ENCODE results near the gene CNTLN. TPM values are rescaled to one million over a fixed set of nuclear protein-coding genes. Genes with fewer than 3 reads are reported as not detected.
A peak's percentile ranks its signal among the peaks of the same experiment; 100 is the strongest.
"Not testable (repeated sequence)": the region's sequence is repeated elsewhere in the genome, so short reads cannot be mapped to it uniquely, and the experiment has no call there.

CNTLN gene
- total RNA-seq, 1 donor from 2014 or later: 14.1 TPM

DNA sequence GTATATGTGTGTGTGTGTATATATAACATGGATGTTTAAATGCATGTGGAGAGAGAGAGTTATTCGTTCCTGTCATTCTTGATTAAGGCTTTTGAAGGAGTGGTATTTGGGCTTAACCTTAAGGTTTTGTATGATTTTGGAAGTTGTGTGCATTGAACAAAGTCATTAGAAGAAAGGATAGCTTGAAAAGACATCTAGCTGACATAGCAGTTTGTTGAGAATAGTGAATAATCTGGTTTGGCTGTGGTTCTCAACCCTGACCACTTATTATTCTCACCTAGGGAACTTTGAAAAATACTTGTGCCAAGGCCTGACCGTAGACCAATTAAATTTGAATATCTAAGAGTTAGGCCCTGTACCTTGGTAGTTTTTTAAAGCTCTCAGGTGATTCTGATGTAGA lies 303.0 kb downstream of the CNTLN start:
- H3K9me3 Mint-ChIP-seq: peaks cover 4% of the 10 kb centered on the region
- no peak overlapping the region for H3K4me3 Mint-ChIP-seq
- no peaks in the 10 kb centered on the region for H3K27me3 Mint-ChIP-seq
- no peak for DNase-seq (ENCODE audit: extremely low spot score, unreplicated experiment)
- H3K4me1 Mint-ChIP-seq (ENCODE audit: unreplicated experiment): no peaks in the 10 kb centered on the region
- TF ChIP-seq, protein P1, sequence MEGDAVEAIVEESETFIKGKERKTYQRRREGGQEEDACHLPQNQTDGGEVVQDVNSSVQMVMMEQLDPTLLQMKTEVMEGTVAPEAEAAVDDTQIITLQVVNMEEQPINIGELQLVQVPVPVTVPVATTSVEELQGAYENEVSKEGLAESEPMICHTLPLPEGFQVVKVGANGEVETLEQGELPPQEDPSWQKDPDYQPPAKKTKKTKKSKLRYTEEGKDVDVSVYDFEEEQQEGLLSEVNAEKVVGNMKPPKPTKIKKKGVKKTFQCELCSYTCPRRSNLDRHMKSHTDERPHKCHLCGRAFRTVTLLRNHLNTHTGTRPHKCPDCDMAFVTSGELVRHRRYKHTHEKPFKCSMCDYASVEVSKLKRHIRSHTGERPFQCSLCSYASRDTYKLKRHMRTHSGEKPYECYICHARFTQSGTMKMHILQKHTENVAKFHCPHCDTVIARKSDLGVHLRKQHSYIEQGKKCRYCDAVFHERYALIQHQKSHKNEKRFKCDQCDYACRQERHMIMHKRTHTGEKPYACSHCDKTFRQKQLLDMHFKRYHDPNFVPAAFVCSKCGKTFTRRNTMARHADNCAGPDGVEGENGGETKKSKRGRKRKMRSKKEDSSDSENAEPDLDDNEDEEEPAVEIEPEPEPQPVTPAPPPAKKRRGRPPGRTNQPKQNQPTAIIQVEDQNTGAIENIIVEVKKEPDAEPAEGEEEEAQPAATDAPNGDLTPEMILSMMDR (conservative IDR thresholded peaks at IDR 0.05): no peak
- peaks cover 3% of the 10 kb centered on the region for H3K36me3 Mint-ChIP-seq
- no peak overlapping the region for H3K27ac Mint-ChIP-seq

DNA sequence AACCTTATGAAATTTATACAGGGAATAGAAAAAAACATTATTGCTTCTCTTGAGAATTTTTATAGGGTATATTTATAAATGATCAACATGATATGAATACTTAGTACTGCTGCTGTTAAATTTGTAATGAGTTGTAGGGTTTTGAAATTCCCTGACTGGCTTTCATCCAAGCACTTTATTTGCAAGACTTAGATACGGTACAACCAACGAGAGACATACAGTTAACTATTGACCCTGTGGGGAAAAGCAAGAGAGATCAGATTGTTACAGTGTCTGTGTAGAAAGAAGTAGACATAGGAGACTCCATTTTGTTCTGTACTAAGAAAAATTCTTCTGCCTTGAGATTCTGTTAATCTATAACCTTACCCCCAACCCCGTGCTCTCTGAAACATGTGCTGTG lies 310.3 kb downstream of the CNTLN start:
- not testable (repeated sequence) for H3K36me3 Mint-ChIP-seq; DNase-seq (ENCODE audit: extremely low spot score, unreplicated experiment); H3K27ac Mint-ChIP-seq; H3K4me3 Mint-ChIP-seq; H3K27me3 Mint-ChIP-seq; H3K4me1 Mint-ChIP-seq (ENCODE audit: unreplicated experiment); H3K9me3 Mint-ChIP-seq

DNA sequence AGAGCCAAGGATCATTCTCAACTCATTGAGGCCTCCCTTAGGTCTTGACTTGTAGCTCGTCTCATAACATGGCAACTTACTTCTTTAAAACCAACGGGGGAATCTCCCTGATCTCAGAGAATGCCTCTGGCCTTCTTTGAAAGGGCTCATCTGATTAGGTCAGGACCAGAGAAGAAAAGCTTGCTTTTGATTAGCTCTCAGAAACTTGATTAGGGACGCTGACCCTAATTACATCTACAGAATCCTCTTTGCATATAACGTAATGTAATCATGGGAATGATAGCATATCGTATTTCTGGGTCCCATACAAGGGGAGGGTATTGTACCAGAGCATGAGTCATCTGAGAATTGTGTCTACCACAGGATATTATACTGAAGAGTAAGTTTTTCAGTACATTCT lies 318.9 kb downstream of the CNTLN start:
- Mint-ChIP-seq H3K36me3 (no peaks in the 10 kb centered on the region), H3K27ac (no peak overlapping the region), H3K27me3 (no peaks in the 10 kb centered on the region), H3K4me1 (ENCODE audit: unreplicated experiment) (peaks cover 7% of the 10 kb centered on the region), H3K4me3 (no peak overlapping the region), H3K9me3 (no peaks in the 10 kb centered on the region)
- no peak for DNase-seq (ENCODE audit: extremely low spot score, unreplicated experiment)
- TF ChIP-seq, protein P1 (conservative IDR thresholded peaks at IDR 0.05): no peak

DNA sequence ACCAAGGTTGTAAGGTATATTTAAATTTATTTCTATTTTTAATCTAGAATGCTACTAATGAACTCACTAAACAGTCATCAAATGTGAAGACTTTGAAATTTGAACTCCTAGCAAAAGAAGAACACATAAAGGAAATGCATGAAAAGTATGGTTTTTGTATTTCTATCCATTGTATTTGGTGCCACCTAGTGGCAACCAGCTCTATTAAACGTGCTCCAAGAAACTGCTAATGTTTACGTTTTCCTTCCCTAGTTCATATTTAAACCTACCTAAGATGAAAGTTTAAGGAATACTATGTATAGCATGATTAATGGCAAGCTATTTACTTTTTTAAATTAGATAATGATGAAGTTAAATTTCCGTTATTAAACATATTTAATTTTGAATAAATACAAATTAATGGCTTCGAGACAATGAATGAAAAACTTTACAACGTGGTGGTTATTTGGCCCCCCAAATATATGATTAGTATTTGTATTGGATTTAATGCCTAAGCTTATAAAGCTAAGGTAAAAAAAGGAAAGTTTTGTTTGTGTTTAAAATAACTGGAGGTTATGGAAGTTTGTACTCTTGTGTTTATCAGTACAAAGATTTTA lies 328.1 kb downstream of the CNTLN start:
- TF ChIP-seq, protein P1 (conservative IDR thresholded peaks at IDR 0.05): peak; percentile 93
- Mint-ChIP-seq H3K27ac (no peak overlapping the region), H3K36me3 (peaks cover 4% of the 10 kb centered on the region), H3K4me1 (ENCODE audit: unreplicated experiment) (no peaks in the 10 kb centered on the region), H3K27me3 (no peaks in the 10 kb centered on the region), H3K4me3 (no peak overlapping the region), H3K9me3 (no peaks in the 10 kb centered on the region)
- no peak for DNase-seq (ENCODE audit: extremely low spot score, unreplicated experiment)

DNA sequence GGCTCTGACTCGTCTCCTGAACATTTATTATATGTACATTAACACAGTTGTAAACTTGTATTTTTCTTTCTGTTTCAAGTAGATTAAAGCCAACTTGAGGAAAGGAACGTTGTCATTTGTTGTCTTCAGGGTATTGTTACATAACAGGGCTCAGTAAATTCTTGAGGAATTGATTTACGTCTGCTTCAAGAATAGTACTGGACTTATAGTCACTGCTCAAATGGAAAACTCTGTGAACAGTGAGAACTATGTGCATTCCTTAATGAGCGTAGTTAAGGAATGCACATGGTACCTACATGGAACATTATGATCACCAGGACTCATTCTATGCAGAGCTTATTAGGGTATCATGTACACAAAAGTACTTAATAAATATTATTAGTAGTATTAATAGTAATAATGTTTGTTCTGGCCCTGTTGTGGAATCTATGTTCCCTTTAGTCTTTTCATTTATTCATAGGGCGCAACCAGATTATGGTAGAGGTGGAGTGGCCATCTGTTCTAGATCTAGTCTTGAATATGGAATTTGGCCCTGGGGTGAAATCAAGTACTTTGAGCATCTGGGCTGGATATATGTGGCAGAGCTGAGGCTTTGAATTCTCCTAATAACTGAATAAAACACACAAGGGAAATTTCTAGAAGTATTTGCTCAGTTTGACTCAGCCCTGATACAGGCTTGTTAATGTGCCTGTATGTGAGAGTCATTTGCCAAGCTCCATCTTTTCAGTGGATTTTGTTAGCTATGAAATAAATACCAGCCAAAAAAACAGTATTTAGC lies 335.4 kb downstream of the CNTLN start:
- H3K4me1 Mint-ChIP-seq (ENCODE audit: unreplicated experiment): no peaks in the 10 kb centered on the region
- H3K9me3 Mint-ChIP-seq: no peaks in the 10 kb centered on the region
- no peak for DNase-seq (ENCODE audit: extremely low spot score, unreplicated experiment)
- H3K27ac Mint-ChIP-seq: no peak overlapping the region
- no peak overlapping the region for H3K4me3 Mint-ChIP-seq
- TF ChIP-seq, protein P1 (conservative IDR thresholded peaks at IDR 0.05): no peak
- H3K36me3 Mint-ChIP-seq: peaks cover 4% of the 10 kb centered on the region
- no peaks in the 10 kb centered on the region for H3K27me3 Mint-ChIP-seq

DNA sequence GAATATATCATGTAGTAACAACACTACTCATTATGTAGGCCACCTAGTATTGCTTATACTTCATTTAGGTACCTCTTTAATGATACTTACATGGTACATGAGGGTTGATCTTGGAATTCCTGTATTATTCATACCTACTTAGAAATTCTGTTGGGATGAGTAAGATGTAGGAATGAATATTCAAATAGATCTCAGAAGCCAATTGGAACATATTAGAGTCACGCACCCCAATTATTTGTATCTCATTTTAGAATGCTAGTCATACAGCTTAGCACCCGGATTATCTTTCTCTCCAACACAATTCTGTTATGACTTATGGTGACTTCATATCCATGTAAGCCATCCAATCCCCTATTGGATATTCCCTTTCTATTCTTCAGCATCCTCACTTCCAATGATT lies 337.3 kb downstream of the CNTLN start:
- Mint-ChIP-seq H3K36me3 (peaks cover 4% of the 10 kb centered on the region), H3K4me3 (no peak overlapping the region), H3K9me3 (no peaks in the 10 kb centered on the region), H3K27ac (no peak overlapping the region), H3K4me1 (ENCODE audit: unreplicated experiment) (no peaks in the 10 kb centered on the region), H3K27me3 (no peaks in the 10 kb centered on the region)
- DNase-seq (ENCODE audit: extremely low spot score, unreplicated experiment): no peak
- TF ChIP-seq, protein P1 (conservative IDR thresholded peaks at IDR 0.05): no peak
